NCI-H446 (cell line): ENCODE data around the gene EMC6.

ENCODE experiments used
- DNase-seq, 2 experiments: peaks; one replicate each; lab custom pipeline; 2025; lab: John Stamatoyannopoulos, UW

EMC6 gene

GRCh38 chr17:3656353-3656752 lies 12.3 kb upstream of the EMC6 start:
- DNase-seq = no peak

GRCh38 chr17:3656755-3657587 lies 11.6 kb upstream of the EMC6 start:
- DNase-seq = no peak

- DNase-seq = no peak
These were observed 11.1 kb upstream of the EMC6 start for GRCh38 chr17:3657588-3657869.

DNA sequence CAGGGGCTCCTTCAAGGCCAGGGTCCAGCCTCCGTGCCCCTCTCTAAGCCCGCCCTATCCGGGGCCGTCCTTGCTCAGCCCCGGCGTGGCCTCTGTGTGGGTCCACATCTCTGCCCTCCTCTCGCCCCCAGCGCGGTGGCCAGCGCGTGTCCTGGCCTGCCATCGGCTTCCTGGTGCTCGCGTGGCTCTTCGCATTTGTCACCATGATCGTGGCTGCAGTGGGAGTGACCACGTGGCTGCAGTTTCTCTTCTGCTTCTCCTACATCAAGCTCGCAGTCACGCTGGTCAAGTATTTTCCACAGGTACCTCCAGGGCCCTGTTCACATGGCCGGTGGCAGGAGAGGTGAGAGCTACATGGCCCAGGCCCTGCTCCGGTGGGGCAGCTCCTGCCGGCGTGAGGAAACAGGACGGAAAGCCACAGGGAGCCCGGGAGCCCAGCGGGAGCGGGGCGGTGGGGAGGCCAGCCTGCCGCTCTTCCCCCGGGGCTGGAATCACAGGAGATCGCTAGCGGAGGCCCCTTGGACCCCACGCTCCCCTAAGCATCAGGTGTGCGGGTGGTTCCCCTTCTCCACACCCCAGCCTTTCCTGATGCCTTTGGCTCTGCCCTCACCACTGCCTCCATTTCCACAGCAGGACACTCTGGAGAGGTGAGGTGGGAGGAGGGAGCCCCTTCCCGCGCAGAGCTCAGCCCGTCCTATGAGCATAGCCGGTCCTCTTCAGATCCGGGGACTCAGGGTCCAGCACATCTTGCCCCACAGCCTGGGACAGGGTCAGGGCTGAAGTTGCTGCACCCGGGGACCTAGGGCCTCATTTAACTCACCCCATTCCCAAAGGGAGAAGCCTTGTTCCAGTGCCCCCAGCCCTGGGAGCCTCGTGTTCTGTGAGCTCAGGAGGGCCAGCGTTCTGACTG lies 10.5 kb upstream of the EMC6 start:
- DNase-seq = no peak

GRCh38 chr17:3658784-3659449 lies 9.7 kb upstream of the EMC6 start:
- no peak for DNase-seq

DNA sequence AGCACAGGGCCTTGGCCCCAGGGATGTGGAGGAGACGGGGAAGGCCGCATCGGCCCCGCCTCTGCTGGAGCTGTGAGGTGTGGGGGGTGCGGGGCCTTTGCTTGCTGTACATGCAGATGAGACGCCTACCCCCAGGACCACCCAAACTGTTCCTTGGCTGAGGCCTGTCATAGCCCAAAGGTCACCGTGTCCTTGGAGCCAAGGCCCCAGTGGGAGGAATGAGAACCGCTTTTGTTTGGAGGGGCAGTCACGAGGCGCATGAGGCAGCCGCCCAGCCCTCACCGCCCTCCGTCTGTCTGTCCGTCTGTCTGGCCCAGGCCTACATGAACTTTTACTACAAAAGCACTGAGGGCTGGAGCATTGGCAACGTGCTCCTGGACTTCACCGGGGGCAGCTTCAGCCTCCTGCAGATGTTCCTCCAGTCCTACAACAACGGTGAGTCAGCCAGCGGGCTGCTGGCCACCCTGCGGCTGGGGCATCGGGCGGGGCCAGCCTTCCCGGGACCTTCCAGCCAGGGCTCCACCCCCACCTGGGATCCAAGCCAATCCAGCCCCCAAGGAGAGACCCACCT lies 9.0 kb upstream of the EMC6 start:
- DNase-seq = no peak

DNA sequence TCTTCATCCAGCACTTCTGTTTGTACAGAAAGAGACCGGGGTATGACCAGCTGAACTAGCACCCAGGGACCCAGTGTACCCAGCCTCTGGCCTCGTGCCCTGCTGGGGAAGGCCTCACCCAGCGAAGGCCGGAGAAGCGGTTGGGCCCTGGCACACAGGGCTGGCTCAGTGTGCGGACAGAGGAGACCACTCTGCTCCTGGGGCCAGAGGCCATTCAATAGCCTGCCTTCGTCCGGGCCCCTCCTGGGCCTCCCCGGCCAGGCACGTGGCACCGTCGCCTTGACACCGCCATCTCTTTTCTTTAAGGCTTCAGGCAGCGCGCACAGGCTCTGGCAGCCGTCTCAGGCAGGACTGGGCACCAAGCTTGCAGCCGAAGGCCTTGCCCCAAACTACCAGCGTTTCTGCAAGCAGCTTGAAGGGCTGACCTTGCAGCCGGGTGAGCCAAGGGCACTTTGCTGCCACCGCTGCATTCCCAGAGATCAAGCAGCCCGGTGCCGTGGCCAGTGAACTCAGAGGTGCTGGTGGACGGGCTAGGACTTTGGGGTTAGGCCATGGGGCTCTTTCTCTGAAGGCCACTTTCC lies 8.2 kb upstream of the EMC6 start:
- no peak for DNase-seq

- DNase-seq = no peak
These were observed 5.3 kb upstream of the EMC6 start for GRCh38 chr17:3663102-3664011.

GRCh38 chr17:3665834-3666233 lies 2.8 kb upstream of the EMC6 start:
- no peak for DNase-seq

- DNase-seq = no peak
These were observed 2.1 kb upstream of the EMC6 start for GRCh38 chr17:3666516-3666915.

- DNase-seq = peak; percentile 44 to 49
These were observed 990 bp upstream of the EMC6 start for GRCh38 chr17:3667366-3668278.

DNA sequence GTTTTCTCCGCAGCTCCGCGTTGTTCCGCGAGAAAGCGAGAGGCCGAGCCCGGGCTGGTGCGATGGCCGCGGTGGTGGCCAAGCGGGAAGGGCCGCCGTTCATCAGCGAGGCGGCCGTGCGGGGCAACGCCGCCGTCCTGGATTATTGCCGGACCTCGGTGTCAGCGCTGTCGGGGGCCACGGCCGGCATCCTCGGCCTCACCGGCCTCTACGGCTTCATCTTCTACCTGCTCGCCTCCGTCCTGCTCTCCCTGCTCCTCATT lies 404 bp downstream of the EMC6 start:
- DNase-seq = no peak

DNA sequence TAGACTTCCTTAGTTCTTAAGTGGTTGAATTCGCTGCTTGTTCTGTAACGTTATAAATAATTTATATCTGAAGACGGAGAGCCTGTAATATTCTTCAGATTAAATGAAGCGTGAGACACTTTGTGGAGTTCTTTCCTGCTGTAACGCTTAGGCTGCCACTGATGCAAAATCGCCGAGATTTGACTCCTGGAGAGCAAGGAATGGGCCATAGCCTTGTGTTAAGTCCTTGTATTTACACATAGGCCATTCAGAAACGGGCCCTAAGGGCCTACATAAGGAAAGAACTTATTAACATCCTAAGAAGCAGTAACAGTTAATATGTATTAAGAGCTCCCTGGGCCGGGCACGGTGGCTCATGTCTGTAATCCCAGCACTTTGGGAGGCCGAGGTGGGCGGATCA lies 936 bp downstream of the EMC6 start:
- no peak for DNase-seq

DNA sequence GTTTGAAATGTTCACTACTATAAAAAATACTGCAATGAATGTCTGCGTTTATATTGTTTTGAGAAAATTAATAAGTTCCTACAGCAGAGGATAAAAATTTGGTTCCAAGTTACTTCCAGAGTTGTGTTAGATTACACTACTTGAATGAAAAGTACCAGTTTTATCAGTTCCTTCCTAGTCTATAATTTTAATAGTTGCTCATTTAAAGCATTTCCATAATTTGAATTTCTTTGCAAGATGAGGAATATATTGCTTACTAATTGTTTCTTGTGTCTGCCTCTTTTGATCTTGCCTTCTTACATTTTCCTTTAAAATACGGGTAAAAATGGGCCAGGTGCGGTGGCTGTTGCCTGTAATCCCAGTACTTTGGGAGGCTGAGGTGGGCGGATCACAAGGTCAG lies 4.0 kb downstream of the EMC6 start:
- DNase-seq = no peak

DNA sequence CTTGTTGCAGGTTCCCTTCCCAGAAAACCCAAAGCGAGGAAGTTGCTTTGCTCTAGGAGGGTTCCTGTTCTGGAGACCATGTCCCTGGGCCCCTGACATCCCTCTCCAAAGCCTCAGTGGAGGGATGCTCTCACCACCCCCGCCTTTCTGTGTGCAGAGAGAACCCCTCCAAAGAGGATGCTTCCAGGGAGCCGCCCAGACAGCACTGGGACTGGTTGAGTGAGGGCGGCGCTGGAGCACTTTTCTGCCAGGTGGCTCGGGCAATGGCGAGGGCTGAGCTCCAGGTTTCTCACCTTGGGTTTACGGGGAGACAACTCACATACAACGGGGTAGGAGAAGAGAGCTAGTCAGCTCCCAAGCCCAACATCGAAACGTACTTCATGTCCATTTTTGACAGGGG lies 7.3 kb downstream of the EMC6 start:
- DNase-seq = no peak

DNA sequence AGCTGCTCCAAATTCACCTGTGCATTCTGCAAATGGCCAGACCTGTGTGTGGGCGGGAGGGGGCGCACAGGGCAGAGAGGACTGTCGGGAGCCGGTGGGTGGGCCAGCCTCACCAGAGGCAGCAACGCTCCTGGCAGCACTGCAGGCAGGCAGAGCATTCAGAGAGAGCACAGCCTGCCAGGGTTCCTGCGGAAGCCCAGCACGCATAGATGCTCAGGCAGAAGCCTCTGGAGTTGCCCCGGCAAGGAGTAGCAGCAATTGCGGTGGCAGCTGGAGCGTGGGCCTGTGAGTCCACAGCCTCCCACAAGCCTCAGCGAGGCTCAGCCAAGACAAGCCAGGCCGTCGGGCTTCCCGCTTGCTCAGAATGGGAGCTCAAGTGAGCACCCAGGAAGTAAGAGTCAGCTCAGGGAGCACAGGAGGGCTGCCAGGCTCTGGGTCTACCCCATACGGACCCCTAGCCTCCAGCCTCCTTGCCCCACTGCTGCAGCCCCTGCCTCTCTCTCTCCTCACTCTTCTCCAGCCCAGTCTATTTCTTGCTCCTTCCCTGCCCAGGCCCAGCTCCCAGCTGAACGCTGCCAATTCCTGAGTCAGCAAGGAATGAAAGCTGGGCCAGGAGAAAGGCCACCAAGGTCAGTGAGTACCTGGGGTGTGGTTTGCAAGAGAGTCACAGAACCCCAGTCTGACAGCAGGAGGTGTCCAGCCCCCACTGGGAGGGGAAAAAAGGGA lies 9.6 kb downstream of the EMC6 start:
- DNase-seq = no peak

GRCh38 chr17:3678821-3679530 lies 10.4 kb downstream of the EMC6 start:
- DNase-seq = no peak

DNA sequence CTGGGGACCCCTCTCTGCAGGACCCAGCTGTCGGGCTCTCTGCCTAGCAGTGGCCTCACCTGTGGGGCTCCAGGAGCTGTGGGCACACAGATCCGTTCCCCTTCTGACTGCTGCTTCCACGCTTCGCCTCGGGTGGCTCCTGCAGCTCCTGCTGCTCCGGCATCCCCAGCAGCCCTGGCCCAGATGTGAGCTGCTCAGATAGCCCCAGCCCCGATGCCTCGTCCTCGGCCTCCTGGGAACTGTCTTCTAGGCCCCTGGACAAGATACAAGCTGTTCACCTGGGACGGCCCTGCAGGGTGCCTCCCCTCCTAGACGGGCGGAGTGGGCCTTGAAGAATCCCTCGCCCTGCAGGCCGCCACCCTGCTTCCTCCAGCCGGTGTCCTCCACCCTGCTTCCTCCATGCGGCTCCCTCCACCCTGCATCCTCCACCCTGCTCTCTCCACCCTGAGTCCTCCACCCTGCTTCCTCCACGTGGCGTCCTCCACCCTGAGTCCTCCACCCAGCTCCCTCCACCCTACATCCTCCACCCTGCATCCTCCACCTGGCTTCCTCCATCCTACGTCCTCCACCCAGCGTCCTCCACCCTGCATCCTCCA lies 11.0 kb downstream of the EMC6 start:
- no peak for DNase-seq

GRCh38 chr17:3681057-3681456 lies 12.4 kb downstream of the EMC6 start:
- no peak for DNase-seq
